ENCODE data around the gene MZT2B.

GRCh38 chr2:130185436-130185835, 3.4 kb downstream of the MZT2B start:
- TF ChIP-seq CTCF (IDR thresholded peaks at IDR 0.05), result no peak
- no peak for TF ChIP-seq POLR2A (IDR thresholded peaks at IDR 0.05)

Data from adrenal gland (tissue), 5 donors.